VCaP (cell line): Measurements from ENCODE around the gene RIPOR3.
"Not testable (repeated sequence)": the region's sequence is repeated elsewhere in the genome, so short reads cannot be mapped to it uniquely, and the experiment has no call there.

Experiments
- H3K27ac ChIP-seq: fragments of 450-650 bp; 2 replicates; pipeline ENCODE4 v1.5.1; 2017
- TF ChIP-seq, protein P1 (sequence below): fragments of 450-650 bp; conservative IDR thresholded peaks from 2 replicates; pipeline ENCODE4 v1.5.1; 2017; ENCODE audit warnings: mild to moderate bottlenecking, moderate library complexity

RIPOR3 gene

DNA sequence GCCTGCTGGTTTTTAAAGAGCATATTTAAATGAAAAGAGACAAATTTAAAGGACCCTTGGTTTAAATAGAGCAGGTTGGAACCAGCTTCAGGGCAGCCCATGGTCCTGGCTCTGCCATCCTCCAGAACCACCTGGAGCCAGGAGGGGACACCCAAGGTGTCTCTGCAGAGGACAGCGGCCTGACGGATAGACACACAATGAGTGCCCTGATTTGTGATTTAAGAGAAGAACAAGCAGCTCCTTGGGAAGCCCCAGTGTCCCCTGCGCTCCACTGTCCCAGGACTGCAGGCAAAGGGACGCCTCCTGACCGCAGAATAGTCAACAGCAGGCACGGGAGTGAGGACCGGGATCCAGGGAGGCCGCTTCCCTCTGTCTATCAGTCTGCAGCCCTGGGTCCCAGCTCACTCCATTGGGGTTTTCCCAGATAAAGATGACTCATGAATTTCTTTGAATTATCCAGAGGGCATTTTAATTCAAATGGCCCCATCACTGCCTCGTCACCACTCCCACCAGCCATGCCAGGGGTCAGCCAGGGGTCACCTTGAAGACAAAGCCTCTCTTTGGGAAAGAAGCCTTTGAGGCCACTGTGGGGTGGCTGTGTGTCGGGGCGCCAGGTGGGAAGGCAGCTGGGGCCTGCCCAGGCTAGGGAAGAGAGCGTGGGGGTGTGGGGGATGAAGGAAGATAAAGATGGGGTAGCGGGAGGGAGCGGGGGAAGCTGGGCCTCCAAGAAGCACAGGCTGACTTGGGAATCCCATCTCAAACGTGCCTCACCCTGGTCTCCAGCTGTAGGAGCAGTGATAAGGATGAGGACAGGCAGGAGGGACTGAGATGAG, 53.1 kb downstream of the RIPOR3 start:
- H3K27ac ChIP-seq, result not testable (repeated sequence)

- H3K27ac ChIP-seq, result peak overlapping the region; percentile 20; the same call in 1 of the 2 replicates
- TF ChIP-seq, protein P1, sequence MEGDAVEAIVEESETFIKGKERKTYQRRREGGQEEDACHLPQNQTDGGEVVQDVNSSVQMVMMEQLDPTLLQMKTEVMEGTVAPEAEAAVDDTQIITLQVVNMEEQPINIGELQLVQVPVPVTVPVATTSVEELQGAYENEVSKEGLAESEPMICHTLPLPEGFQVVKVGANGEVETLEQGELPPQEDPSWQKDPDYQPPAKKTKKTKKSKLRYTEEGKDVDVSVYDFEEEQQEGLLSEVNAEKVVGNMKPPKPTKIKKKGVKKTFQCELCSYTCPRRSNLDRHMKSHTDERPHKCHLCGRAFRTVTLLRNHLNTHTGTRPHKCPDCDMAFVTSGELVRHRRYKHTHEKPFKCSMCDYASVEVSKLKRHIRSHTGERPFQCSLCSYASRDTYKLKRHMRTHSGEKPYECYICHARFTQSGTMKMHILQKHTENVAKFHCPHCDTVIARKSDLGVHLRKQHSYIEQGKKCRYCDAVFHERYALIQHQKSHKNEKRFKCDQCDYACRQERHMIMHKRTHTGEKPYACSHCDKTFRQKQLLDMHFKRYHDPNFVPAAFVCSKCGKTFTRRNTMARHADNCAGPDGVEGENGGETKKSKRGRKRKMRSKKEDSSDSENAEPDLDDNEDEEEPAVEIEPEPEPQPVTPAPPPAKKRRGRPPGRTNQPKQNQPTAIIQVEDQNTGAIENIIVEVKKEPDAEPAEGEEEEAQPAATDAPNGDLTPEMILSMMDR, result no peak
These were observed 54.5 kb downstream of the RIPOR3 start for GRCh38 chr20:50636601-50637540.

GRCh38 chr20:50635676-50636600, 55.4 kb downstream of the RIPOR3 start:
- TF ChIP-seq, protein P1, result peak; percentile 98
- peak overlapping the region; percentile 20; the same call in 1 of the 2 replicates for H3K27ac ChIP-seq

DNA sequence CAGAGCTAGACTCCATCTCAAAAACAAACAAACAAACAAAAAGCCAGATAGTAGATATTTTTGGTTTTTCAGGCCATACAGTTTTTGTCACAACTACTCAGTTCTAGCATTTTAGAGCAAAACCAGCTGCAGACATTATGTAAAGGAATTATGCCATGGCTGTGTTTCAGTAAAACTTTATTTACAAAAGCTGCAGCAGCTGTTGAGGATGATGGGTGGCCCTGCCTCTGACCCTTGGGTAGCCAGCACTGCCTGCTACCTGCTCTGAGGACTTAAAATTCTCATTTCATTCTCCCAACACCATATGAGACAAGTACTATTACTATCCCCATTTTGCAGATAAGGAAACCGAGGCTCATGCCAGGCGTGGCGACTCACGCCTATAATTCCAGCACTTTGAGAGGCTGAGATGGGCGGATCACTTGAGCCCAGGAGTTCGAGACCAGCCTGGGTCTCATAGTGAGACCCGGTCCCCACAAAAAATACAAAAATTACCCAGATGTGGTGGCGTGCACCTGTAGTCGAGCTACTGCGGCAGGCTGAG, 56.3 kb downstream of the RIPOR3 start:
- TF ChIP-seq, protein P1, result no peak
- no peak overlapping the region for H3K27ac ChIP-seq

- H3K27ac ChIP-seq, result no peak overlapping the region
- TF ChIP-seq, protein P1, result no peak
These were observed 57.2 kb downstream of the RIPOR3 start for GRCh38 chr20:50634191-50634590.

GRCh38 chr20:50633361-50633760, 58.0 kb downstream of the RIPOR3 start:
- TF ChIP-seq, protein P1, result no peak
- no peak overlapping the region for H3K27ac ChIP-seq

GRCh38 chr20:50632701-50633100, 58.6 kb downstream of the RIPOR3 start:
- TF ChIP-seq, protein P1, result no peak

More at GRCh38 chr20:50632701-50633100, 58.6 kb downstream of the RIPOR3 start:
- H3K27ac ChIP-seq, result no peak overlapping the region
